Panc1 (cell line): ENCODE measurements around the gene KRTAP2-1. TPM values are rescaled to one million over a fixed set of nuclear protein-coding genes. Genes with fewer than 3 reads are reported as not detected.
"Not testable (repeated sequence)": the region's sequence is repeated elsewhere in the genome, so short reads cannot be mapped to it uniquely, and the experiment has no call there.

Experiments
- ATAC-seq: fragments of 200-7000 bp; cut with Tn5 transposase; 2 replicates; pipeline ENCODE4 v1.9.1; 2020; ENCODE audit warnings: mild to moderate bottlenecking, moderate library complexity
- BruUV-seq: library from RNA; stranded (reverse); fragments of 400-500 nt; replicated peaks from 2 replicates; lab custom pipeline; 2021; lab: Mats Ljungman, UMichigan
- CTCF ChIA-PET: fragments of 300-600 bp; sonication (Branson Sonifier 250); formaldehyde crosslinking; loops from one replicate; lab custom pipeline; 2022; ENCODE audit warnings: antibody characterized with exemption; lab: Charles Lee
- POLR2A ChIA-PET: fragments of 300-600 bp; sonication (Branson Sonifier 250); formaldehyde crosslinking; loops from one replicate; lab custom pipeline; 2022; ENCODE audit warnings: antibody characterized with exemption; lab: Charles Lee
- DNase-seq: peaks from one replicate; pipeline ENCODE4 v3.0.0-alpha.2; 2010; ENCODE audit warnings: low read depth, low spot score
- H3K27ac ChIP-seq: 2 replicates; pipeline ENCODE4 v1.5.1; 2011; ENCODE audit warnings: mild to moderate bottlenecking, low read length, inconsistent platforms
- H3K27me3 ChIP-seq: fragments of 200-500 bp; sonication (Bioruptor generic); 2 replicates; pipeline ENCODE4 v1.6.0; 2014; ENCODE audit warnings: low read length, inconsistent platforms; ENCODE audit not compliant: control insufficient read depth, insufficient read depth
- H3K36me3 ChIP-seq: fragments of 200-500 bp; sonication (Bioruptor generic); 2 replicates; pipeline ENCODE4 v1.5.1; 2014; ENCODE audit warnings: inconsistent platforms, mild to moderate bottlenecking, low read length, moderate library complexity; ENCODE audit not compliant: control insufficient read depth, insufficient read depth
- H3K4me1 ChIP-seq: 2 replicates; pipeline ENCODE4 v1.5.1; 2011; ENCODE audit warnings: inconsistent platforms, mild to moderate bottlenecking, low read length, moderate library complexity; ENCODE audit not compliant: control insufficient read depth, insufficient read depth
- H3K4me3 ChIP-seq, 2 experiments: 2 replicates each; pipeline ENCODE4 v1.5.1; 2011 to 2012; ENCODE audit warnings: low read depth in 2 of 2, low read length in 2 of 2, mild to moderate bottlenecking in 2 of 2, inconsistent platforms in 1 of 2, moderate library complexity in 1 of 2
- H3K9me3 ChIP-seq: fragments of 200-500 bp; sonication (Bioruptor generic); 2 replicates; pipeline ENCODE4 v1.5.1; 2014; ENCODE audit warnings: low read depth, mild to moderate bottlenecking, inconsistent platforms, low read length, moderate library complexity; ENCODE audit not compliant: control insufficient read depth, insufficient read depth
- CTCF ChIP-seq: fragments of 450-650 bp; IDR thresholded peaks from 2 replicates; pipeline ENCODE4 v1.5.1; 2017; ENCODE audit warnings: mild to moderate bottlenecking
- POLR2AphosphoS5 ChIP-seq: IDR thresholded peaks from 2 replicates; pipeline ENCODE4 v1.6.1; 2012; ENCODE audit warnings: mild to moderate bottlenecking, low read depth, low read length, moderate library complexity
- REST ChIP-seq, 2 experiments: IDR thresholded peaks; 2 replicates each; pipeline ENCODE4 v1.6.1; 2011 to 2012; ENCODE audit warnings: low read depth in 2 of 2, control low read depth in 1 of 2, low read length in 1 of 2, mild to moderate bottlenecking in 1 of 2, moderate library complexity in 1 of 2; ENCODE audit not compliant: insufficient read depth in 1 of 2
- SIN3A ChIP-seq: IDR thresholded peaks from 2 replicates; pipeline ENCODE4 v1.6.1; 2012; ENCODE audit warnings: low read depth, mild to moderate bottlenecking, low read length, moderate library complexity, borderline replicate concordance; ENCODE audit not compliant: insufficient read depth
- TCF7L2 ChIP-seq: IDR thresholded peaks from 2 replicates; pipeline ENCODE4 v1.6.1; 2011; ENCODE audit warnings: mild to moderate bottlenecking, low read depth, low read length, inconsistent platforms
- in situ Hi-C: cut with HindIII; loops from 2 replicates; pipeline ENCODE4 v1.10.0; 2016; ENCODE audit warnings: low sequenced_read_pairs, low pct_unique_long_range_greater_than_20kb
- intact Hi-C: fragments of 100-400 bp; cut with micrococcal nuclease; formaldehyde crosslinking; loops from one replicate; pipeline ENCODE4 v1.10.0; 2022; ENCODE audit not compliant: unreplicated experiment
- total RNA-seq: library from RNA; stranded (reverse); gene quantifications from one replicate; pipeline ENCODE4 v1.2.1, GENCODE V29; 2021; ENCODE audit not compliant: unreplicated experiment

Gene KRTAP2-1
- total RNA-seq, 1 experiment from 2014 or later = not detected

DNA sequence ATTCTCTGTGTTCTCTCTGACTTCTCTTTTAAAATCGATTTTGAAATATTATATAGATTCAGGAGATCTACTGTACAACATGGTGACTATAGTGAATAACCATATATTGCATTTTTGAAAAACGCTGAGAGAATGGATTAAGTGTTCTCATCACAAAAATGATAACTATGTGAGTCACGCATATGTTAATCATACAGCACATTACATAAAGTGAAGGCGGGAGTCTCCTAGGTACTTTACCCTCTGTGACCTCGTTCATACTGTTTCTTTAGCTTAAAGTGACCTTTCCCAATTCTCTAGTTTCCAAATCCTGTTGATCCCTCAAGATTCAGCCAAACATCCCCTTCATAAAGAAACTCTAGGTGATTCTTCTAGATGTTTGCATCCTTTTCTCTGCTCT, 44.3 kb downstream of the KRTAP2-1 start:
- H3K36me3 ChIP-seq = no peaks in the 10 kb centered on the region
- H3K4me3 ChIP-seq = no peak overlapping the region
- POLR2A ChIA-PET = no interaction called here
- peaks cover 9% of the 10 kb centered on the region; the same call in 1 of the 2 replicates for H3K27me3 ChIP-seq
- intact Hi-C loops (no loop called here), in situ Hi-C loops (no loop called here)
- H3K9me3 ChIP-seq = no peaks in the 10 kb centered on the region
- no TSS peak for BruUV-seq
- no peak overlapping the region for H3K27ac ChIP-seq
- DNase-seq = no peak
- H3K4me1 ChIP-seq = no peaks in the 10 kb centered on the region
- TF ChIP-seq TCF7L2 = no peak
- TF ChIP-seq CTCF = no peak
- TF ChIP-seq REST (IDR thresholded peaks at IDR 0.05; ENCODE audit: insufficient read depth in 1 of 2, low read depth in 2 of 2, low read length in 1 of 2) = no peak
- no peak for TF ChIP-seq SIN3A
- no peak for TF ChIP-seq POLR2AphosphoS5
- CTCF ChIA-PET = no interaction called here
- ATAC-seq = no peak

DNA sequence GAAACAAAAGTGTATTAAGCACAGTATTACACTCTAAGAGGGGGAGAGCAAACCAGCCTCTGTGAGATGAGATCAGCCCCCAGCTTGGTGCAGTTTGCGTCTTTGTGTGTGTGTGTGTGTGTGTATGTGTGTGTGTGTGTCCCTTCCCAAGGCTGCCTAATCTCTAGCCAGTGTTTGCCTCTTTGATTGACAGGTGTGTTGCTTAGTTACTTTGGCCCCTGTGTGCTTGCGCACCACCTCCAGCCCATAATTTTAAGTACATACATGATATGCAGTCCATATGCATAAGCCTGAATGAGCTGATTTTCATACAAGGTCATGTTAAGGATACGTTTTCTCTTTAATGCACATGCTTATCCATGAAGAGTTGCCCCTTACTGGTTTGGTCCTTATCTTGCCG, 45.3 kb downstream of the KRTAP2-1 start:
- no peaks in the 10 kb centered on the region for H3K9me3 ChIP-seq
- DNase-seq (no peak), ATAC-seq (no peak)
- intact Hi-C loops = no loop called here
- peaks cover 14% of the 10 kb centered on the region; the same call in 1 of the 2 replicates for H3K27me3 ChIP-seq
- H3K4me3 ChIP-seq = no peak overlapping the region
- BruUV-seq = no TSS peak
- H3K4me1 ChIP-seq = no peaks in the 10 kb centered on the region
- CTCF ChIA-PET = no interaction called here
- POLR2A ChIA-PET = no interaction called here
- H3K27ac ChIP-seq = no peak overlapping the region
- TF ChIP-seq POLR2AphosphoS5 = no peak
- no peak for TF ChIP-seq TCF7L2
- no peak for TF ChIP-seq SIN3A
- TF ChIP-seq REST (IDR thresholded peaks at IDR 0.05; ENCODE audit: insufficient read depth in 1 of 2, low read depth in 2 of 2, low read length in 1 of 2) = no peak
- TF ChIP-seq CTCF = no peak
- H3K36me3 ChIP-seq = no peaks in the 10 kb centered on the region
- in situ Hi-C loops = no loop called here

DNA sequence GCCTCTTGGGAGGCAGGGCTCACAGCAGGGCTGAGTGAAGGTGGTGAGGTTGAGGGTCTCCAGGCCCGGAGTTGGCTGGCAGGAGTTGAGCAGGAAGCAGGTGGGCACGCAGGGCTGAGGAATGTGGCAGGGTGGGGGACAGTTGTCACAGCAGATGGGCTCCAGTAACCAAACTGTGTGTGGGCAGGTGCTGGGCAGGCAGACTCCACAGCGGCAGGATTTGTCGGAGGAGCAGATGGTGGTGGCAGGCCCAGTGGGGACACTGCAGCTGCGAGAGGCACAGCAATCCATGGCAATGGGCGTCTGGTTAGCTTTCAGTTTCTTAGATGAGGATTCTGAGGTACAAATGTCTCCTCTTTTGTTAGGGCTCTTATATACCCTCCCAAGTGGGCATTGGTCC, 47.6 kb downstream of the KRTAP2-1 start, which contains the start of gene KRTAP3-2:
Gene KRTAP3-2 (minus strand): TSS at position 344 of the 400 bp plus-strand sequence. CDS start 53 bp downstream, at position 291.
- ATAC-seq, DNase-seq, BruUV-seq, H3K4me1 ChIP-seq, in situ Hi-C loops, POLR2A ChIA-PET, H3K4me3 ChIP-seq, CTCF ChIA-PET, intact Hi-C loops, H3K9me3 ChIP-seq, H3K36me3 ChIP-seq, H3K27ac ChIP-seq: not testable (repeated sequence)
- peaks cover 20% of the 10 kb centered on the region for H3K27me3 ChIP-seq
